HEK293T (cell line): Measurements from ENCODE around the gene MB.

Experiments used
- BHLHE40 ChIP-seq: fragments of 450-650 bp; IDR thresholded peaks from 2 replicates; pipeline ENCODE4 v1.6.1; 2016; ENCODE audit warnings: mild to moderate bottlenecking, moderate library complexity, borderline replicate concordance
- L3MBTL2 ChIP-seq: fragments of 450-650 bp; conservative IDR thresholded peaks from 2 replicates; pipeline ENCODE4 v1.6.1; 2016; ENCODE audit warnings: mild to moderate bottlenecking
- NFRKB ChIP-seq: fragments of 450-650 bp; IDR thresholded peaks from 2 replicates; pipeline ENCODE4 v1.6.1; 2016; ENCODE audit warnings: mild to moderate bottlenecking, moderate library complexity
- PKNOX1 ChIP-seq: fragments of 450-650 bp; IDR thresholded peaks from 2 replicates; pipeline ENCODE4 v1.6.1; 2016
- SP1 ChIP-seq: fragments of 450-650 bp; IDR thresholded peaks from 2 replicates; pipeline ENCODE4 v1.6.1; 2017
- SUZ12 ChIP-seq: fragments of 450-650 bp; IDR thresholded peaks from 2 replicates; pipeline ENCODE4 v1.6.1; 2016; ENCODE audit warnings: mild to moderate bottlenecking
- ZNF384 ChIP-seq: fragments of 450-650 bp; IDR thresholded peaks from 2 replicates; pipeline ENCODE4 v1.6.1; 2016

- TF ChIP-seq NFRKB = no peak
- TF ChIP-seq L3MBTL2 = no peak
- no peak for TF ChIP-seq SP1
- no peak for TF ChIP-seq ZNF384
- no peak for TF ChIP-seq SUZ12
- no peak for TF ChIP-seq PKNOX1
- no peak for TF ChIP-seq BHLHE40
Observed at GRCh38 chr22:35596821-35597220, 20.3 kb downstream of the MB start.
